GM12875 (cell line): ENCODE data around the gene SPATA12.

Experiments used
- H3K4me3 ChIP-seq: one replicate; pipeline ENCODE4 v1.5.1; 2011; ENCODE audit warnings: low read depth, low read length, control low read depth
- CTCF ChIP-seq: IDR thresholded peaks from 2 replicates; pipeline ENCODE4 v1.5.1; 2011; ENCODE audit warnings: low read depth, mild to moderate bottlenecking, control low read depth, inconsistent platforms, low read length, moderate library complexity, borderline replicate concordance; ENCODE audit not compliant: insufficient read depth

SPATA12 gene, protein sequence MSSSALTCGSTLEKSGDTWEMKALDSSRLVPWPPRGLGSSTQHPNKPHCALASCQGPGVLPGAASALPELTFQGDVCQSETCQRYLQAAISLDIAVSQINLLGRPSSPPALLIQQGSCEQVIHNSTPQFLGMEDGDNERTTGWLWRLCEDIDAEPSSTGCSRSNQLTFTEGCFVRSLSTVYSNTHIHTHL

GRCh38 chr3:57060089-57060821 lies at the start of gene SPATA12:
SPATA12 (plus strand) TSS chr3:57060664; CDS start chr3:57073695, 13,031 bp downstream.
- TF ChIP-seq CTCF: no peak
- H3K4me3 ChIP-seq: no peak within 1 kb of the TSS

DNA sequence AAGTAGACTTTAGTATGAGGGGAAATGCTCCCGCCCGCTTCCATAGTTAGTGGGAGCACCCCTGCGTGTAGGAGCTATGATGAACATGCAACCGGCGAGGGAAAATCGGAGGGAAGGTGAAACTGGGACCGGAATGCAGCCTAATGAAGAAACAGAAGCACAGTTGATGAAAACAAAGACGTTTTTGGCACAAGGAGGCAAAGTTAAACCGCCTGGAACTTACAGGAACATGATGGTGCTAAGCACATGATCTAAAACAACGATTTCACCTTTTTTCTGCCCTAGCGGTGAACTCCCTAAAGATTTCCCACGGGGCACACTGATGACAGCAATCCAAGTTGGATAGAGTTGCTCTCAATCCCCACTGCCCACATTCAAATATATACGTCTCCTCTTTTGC lies 49.4 kb upstream of the SPATA12 start:
- TF ChIP-seq CTCF: no peak
- no peak overlapping the region for H3K4me3 ChIP-seq

GRCh38 chr3:57012847-57013246 lies 47.6 kb upstream of the SPATA12 start:
- TF ChIP-seq CTCF: no peak
- no peak overlapping the region for H3K4me3 ChIP-seq

GRCh38 chr3:57015350-57015729 lies 45.1 kb upstream of the SPATA12 start:
- H3K4me3 ChIP-seq: no peak overlapping the region
- no peak for TF ChIP-seq CTCF

GRCh38 chr3:57015912-57016311 lies 44.6 kb upstream of the SPATA12 start:
- TF ChIP-seq CTCF: no peak
- no peak overlapping the region for H3K4me3 ChIP-seq

DNA sequence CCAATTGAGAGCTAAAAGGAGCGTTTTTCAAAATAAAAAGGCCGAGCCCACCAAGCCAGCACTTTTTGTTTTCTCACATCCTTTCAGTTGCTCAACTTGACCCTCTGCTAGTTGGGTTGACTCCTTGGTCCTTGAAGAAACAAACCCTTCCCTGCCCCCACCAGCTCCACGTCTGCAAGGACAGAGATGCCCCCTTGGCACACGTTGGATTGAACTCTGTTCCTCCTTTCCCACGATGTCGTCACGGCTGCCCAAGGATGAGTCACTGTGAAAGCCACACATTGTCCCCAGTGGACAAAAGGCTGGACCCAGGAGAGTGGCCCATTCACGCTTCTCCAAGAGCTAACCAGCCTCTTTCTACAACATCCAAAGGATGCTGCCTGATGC lies 43.0 kb upstream of the SPATA12 start:
- TF ChIP-seq CTCF: no peak
- no peak overlapping the region for H3K4me3 ChIP-seq

DNA sequence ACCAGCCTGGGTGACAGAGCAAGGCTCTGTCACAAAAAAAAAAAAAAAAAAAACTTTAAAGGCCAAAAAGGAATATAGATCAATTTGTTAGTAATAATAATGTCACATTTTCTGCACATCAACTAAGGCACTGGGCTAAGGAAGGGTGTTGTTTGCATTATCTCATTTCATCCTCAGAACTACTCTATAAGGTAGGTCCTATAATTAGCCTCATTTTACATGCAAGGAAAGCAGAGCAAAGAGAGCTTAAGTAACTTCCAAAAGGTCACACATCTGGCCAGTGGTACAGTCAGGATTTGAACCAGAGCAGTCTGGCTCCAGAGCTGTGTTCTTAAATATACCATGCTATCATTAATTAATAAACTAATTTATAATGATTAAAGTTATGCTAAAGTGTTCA lies 42.2 kb upstream of the SPATA12 start:
- H3K4me3 ChIP-seq: no peak overlapping the region
- TF ChIP-seq CTCF: no peak
